T-helper 17 cell (primary cell): ENCODE data around the gene CYLC1. TPM values are rescaled to one million over a fixed set of nuclear protein-coding genes. Genes with fewer than 3 reads are reported as not detected.

Experiments used
- ATAC-seq: fragments of 150-1000 bp; cut with Tn5 transposase; 2 replicates; pipeline ENCODE4 v1.10.0; 2021; ENCODE audit warnings: mild to moderate bottlenecking, moderate library complexity
- DNase-seq, 3 donors: peaks; one replicate each; pipeline versions ENCODE4 v3.0.0 to v3.0.0-alpha.2; 2020 to 2021
- H3K9me3 ChIP-seq: one replicate; pipeline ENCODE4 v1.7.0; 2013; ENCODE audit warnings: low read length, mild to moderate bottlenecking; ENCODE audit not compliant: control insufficient read depth, poor library complexity, severe bottlenecking
- H3K27ac Mint-ChIP-seq: one replicate; pipeline ENCODE4 v1.8.0; 2022; ENCODE audit warnings: mild to moderate bottlenecking, moderate library complexity, mixed read lengths
- H3K27me3 Mint-ChIP-seq: one replicate; pipeline ENCODE4 v1.8.0; 2022; ENCODE audit warnings: mixed read lengths
- H3K36me3 Mint-ChIP-seq: one replicate; pipeline ENCODE4 v1.8.0; 2022; ENCODE audit warnings: low read depth, mixed read lengths
- H3K4me1 Mint-ChIP-seq: one replicate; pipeline ENCODE4 v1.8.0; 2022; ENCODE audit warnings: mild to moderate bottlenecking, mixed read lengths
- H3K4me3 Mint-ChIP-seq: one replicate; pipeline ENCODE4 v1.8.0; 2022; ENCODE audit warnings: mild to moderate bottlenecking, moderate library complexity, mixed read lengths
- total RNA-seq, 4 donors: library from RNA in 2 of 4; stranded (reverse) in 2 of 4; gene quantifications; one replicate each; pipeline ENCODE4 v1.2.3 and lab custom pipeline; 2022 to 2026

Gene CYLC1, protein sequence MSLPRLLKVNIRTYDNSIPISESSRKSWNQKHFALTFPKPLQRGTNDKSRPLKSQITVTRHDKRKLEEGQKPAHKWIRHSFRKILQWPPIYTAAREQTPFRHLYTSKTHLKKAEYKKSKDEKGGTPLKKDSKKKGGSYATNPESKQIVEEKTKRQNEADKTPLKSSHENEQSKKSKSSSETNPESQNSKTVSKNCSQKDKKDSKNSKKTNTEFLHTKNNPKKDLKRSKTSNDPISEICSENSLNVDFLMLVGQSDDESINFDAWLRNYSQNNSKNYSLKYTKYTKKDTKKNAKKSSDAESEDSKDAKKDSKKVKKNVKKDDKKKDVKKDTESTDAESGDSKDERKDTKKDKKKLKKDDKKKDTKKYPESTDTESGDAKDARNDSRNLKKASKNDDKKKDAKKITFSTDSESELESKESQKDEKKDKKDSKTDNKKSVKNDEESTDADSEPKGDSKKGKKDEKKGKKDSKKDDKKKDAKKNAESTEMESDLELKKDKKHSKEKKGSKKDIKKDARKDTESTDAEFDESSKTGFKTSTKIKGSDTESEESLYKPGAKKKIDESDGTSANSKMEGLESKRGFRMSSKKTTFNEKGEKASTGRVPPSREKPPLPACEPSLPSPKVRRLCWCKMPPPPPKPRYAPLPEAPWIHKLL
- total RNA-seq, result not detected
- 0 reads per million in 2 donors for total RNA-seq (lab: John Stamatoyannopoulos, UW)

DNA sequence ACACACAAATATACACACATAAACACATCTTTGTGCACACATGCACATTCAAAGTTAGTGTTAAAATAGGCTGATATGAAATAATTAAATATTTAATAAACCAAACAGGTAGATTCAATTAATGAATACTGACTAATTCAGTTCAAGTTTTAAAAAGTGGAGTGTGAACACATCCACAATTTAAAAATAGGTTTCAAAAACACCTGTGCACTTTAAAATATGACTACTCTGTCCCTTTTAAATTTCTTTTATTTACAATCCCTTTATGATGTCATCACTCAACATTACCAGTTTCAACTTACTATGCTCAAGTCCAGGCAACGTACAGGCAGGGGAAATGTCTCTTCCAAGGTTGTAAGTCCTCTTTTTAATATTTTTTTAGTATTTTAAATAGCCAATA lies at the start of gene CYLC1:
CYLC1 (plus strand) TSS at position 301 of the 400 bp plus-strand sequence; CDS start at position 338, 37 bp downstream.
- DNase-seq, result no peak
- no peaks in the 10 kb centered on the region for H3K4me1 Mint-ChIP-seq

DNA sequence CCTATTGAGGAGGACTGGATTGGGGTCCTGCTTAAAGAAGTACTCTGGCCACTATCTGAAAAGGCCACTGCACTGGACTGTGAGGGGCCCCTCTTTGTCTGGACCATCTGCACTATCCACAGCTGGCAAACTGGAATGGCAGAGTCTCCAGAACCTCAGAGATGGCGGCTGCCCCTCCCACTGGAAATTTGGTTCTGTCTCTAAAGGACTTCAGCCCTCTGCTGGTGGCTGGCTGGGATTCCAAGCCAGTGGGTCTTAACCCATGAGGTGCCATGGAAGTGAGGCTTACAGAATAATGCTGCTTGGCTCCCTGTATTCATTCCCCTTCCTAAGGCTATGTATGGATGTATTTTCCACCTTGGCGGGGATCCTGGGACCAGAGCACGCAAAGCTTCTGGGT lies 41.6 kb upstream of the CYLC1 start:
- ATAC-seq (no peak), DNase-seq (no peak)
- no peaks in the 10 kb centered on the region for H3K4me1 Mint-ChIP-seq
- H3K36me3 Mint-ChIP-seq, result no peaks in the 10 kb centered on the region
- H3K27me3 Mint-ChIP-seq, result no peaks in the 10 kb centered on the region
- H3K4me3 Mint-ChIP-seq, result no peak overlapping the region
- H3K27ac Mint-ChIP-seq, result no peak overlapping the region
- H3K9me3 ChIP-seq, result no peaks in the 10 kb centered on the region

More for the DNA sequence above, at the start of gene CYLC1:
- Mint-ChIP-seq H3K4me3 (no peak within 1 kb of the TSS), H3K27ac (no peak within 1 kb of the TSS), H3K27me3 (no peaks in the 10 kb centered on the region), H3K36me3 (no peaks in the 10 kb centered on the region)
- H3K9me3 ChIP-seq, result no peaks in the 10 kb centered on the region
- ATAC-seq, result no peak

DNA sequence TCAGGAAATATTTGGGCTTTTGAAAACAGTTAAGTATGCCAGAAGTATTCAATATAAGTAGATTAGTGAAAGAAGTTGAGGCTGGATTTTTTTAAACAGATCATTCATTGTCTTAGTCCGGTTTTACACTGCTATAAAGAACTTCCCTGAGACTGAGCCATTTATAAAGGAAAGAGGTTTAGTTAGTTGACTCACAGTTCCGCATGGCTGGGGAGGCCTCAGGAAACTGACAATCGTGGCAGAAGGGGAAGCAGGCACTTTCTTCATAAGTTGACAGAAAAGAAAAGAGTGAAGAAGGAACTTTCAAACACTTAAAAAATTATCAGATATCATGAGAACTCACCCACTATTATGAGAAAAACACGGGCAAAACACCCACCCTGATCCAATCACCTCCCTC lies 31.1 kb upstream of the CYLC1 start:
- Mint-ChIP-seq H3K4me3 (no peak overlapping the region), H3K36me3 (no peaks in the 10 kb centered on the region), H3K4me1 (no peaks in the 10 kb centered on the region), H3K27me3 (no peaks in the 10 kb centered on the region), H3K27ac (no peak overlapping the region)
- no peak for DNase-seq
- no peaks in the 10 kb centered on the region for H3K9me3 ChIP-seq
- ATAC-seq, result no peak

DNA sequence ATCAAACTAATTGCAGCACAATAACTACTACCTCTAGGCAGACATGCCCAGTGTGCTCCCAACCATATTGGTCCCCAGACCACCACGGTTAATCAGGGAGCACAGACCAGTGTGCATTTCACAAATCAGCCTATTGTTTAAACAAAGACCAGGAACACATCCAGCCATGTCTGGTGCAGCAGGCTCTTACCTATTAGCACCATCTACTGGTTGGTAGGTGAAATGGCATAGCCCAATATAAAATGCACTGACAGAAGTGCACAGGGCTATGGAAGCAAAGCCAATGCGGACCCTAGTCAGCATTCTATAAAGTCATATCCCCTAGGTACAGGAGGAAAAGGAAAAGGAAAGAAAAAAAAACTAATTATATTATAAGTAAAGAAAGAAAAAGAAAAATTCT lies 15.5 kb upstream of the CYLC1 start:
- no peak for DNase-seq
- no peak overlapping the region for H3K27ac Mint-ChIP-seq
- no peaks in the 10 kb centered on the region for H3K9me3 ChIP-seq
- H3K36me3 Mint-ChIP-seq, result no peaks in the 10 kb centered on the region
- ATAC-seq, result peak; percentile 39
- no peaks in the 10 kb centered on the region for H3K4me1 Mint-ChIP-seq
- no peak overlapping the region for H3K4me3 Mint-ChIP-seq
- H3K27me3 Mint-ChIP-seq, result no peaks in the 10 kb centered on the region

DNA sequence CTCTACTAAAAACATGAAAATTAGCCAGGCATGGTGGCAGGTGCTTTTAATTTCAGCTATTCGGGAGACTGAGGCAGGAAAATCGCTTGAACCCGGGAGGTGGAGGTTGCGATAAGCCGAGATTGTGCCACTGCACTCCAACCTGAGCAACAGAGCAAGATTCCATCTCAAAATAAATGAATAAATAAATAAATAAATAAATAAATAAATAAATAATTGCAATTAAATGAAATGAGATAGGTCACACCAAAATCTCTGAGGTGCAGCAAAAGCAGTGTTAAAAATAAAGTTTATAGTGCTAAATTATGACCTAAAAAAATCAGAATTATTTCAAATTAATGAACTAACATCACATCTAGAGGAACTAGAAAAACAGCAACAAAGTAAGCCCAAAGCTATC lies 13.6 kb upstream of the CYLC1 start:
- no peaks in the 10 kb centered on the region for H3K36me3 Mint-ChIP-seq
- no peaks in the 10 kb centered on the region for H3K4me1 Mint-ChIP-seq
- H3K9me3 ChIP-seq, result no peaks in the 10 kb centered on the region
- no peak overlapping the region for H3K27ac Mint-ChIP-seq
- no peak overlapping the region for H3K4me3 Mint-ChIP-seq
- DNase-seq (no peak), ATAC-seq (no peak)
- no peaks in the 10 kb centered on the region for H3K27me3 Mint-ChIP-seq

DNA sequence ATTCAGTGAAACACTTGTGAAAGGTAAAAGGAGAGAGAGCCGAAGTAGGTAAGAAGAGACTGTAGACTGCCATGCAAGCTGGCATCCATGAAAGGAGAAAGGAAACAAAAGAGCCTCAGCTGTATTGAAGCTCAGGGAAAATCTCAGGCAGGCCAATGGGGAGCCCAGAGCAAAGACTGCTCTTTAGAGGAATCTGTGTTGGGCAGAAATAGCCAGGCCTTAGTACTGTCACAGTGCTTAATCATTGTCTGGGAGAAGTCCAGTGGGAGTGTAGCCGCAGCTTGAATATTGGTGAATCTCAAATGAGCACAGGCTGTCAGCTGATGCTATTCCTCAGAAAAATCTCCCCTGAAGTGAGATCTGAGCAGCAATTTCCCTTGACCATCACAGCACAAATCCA lies 27.6 kb downstream of the CYLC1 start:
- Mint-ChIP-seq H3K4me1 (no peaks in the 10 kb centered on the region), H3K4me3 (no peak overlapping the region), H3K36me3 (no peaks in the 10 kb centered on the region), H3K27me3 (no peaks in the 10 kb centered on the region), H3K27ac (no peak overlapping the region)
- DNase-seq (no peak), ATAC-seq (no peak)
- no peaks in the 10 kb centered on the region for H3K9me3 ChIP-seq

DNA sequence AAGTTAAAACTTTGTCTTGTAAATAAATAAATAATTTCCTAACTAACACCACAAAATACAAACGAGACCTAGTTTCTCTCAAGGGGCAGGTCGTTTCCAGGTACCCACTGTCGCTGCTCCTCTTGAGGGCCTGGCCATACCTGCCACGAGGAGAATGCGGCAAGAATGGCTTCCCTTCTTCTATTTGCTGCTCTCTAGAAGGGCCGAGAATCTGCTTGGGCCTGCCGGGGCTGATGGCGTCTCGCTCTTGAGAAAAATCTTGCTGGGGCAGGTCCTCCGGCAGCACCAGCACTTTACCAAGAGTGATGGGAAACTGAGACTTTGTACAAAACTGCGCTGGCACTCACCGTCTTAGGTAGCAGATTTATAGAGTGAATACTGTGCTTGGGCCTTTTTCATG lies 31.5 kb downstream of the CYLC1 start:
- no peak for ATAC-seq
- H3K9me3 ChIP-seq, result no peaks in the 10 kb centered on the region
- Mint-ChIP-seq H3K36me3 (no peaks in the 10 kb centered on the region), H3K27ac (no peak overlapping the region), H3K4me1 (no peaks in the 10 kb centered on the region), H3K27me3 (no peaks in the 10 kb centered on the region), H3K4me3 (no peak overlapping the region)
- no peak for DNase-seq

DNA sequence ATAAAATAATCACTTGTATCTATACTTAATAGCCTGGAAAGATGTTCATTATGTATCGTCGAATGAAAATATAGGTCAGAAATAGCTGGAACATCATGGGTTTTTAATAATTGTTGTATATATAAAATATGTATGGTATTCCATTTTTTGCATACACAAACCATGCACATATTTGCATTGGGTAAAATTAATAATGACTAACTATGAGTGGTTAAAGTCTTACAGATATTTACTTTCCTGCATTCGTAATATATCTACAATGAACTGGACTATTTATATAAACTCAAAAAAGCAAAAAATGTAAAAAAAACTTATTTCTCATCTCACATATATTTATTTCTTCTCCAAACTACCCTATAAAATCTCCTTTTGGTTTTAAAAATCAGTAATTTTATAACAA lies 46.0 kb downstream of the CYLC1 start:
- Mint-ChIP-seq H3K4me3 (no peak overlapping the region), H3K4me1 (no peaks in the 10 kb centered on the region), H3K27me3 (no peaks in the 10 kb centered on the region), H3K36me3 (no peaks in the 10 kb centered on the region), H3K27ac (no peak overlapping the region)
- no peaks in the 10 kb centered on the region for H3K9me3 ChIP-seq
- no peak for ATAC-seq
- DNase-seq, result no peak

DNA sequence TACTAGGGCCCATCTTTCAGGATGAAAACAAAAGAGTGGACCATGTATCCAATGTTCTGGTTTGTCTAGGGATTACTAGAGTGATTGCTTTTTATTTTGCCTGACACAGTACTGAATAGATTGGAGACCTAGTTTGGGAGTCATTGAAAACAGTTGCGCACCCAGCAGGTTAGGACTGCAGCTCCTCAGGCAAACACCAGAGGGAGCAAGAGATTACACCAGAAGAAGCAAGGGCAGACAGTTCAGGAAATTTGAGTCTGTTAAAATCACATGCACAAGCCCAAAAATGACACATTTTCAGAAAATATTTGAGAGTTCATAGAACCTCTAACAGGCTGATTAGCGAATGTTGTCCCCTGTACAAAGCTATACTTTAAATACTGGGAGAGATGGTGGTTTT lies 55.6 kb downstream of the CYLC1 start:
- Mint-ChIP-seq H3K27ac (no peak overlapping the region), H3K27me3 (no peaks in the 10 kb centered on the region), H3K4me1 (no peaks in the 10 kb centered on the region), H3K4me3 (no peak overlapping the region), H3K36me3 (no peaks in the 10 kb centered on the region)
- no peaks in the 10 kb centered on the region for H3K9me3 ChIP-seq
- DNase-seq (no peak), ATAC-seq (no peak)

DNA sequence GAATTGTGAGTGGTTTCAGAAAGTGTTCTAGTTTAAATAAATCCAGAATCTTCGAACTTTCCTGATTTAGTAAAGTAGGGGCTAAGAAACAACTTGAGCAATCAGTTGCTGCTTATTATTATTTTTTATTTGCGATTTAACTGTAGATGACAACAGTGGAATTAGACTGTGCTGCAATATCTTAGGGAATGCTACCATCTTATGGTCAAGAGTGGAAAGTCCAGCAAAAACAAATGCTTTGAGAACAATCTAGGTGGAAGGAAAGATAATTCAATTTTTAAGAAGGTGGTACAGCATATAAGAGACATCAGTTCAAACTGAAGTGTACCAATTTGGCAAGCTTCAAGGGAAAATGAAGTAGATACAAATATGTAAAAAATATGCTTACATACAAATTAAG lies 73.3 kb downstream of the CYLC1 start:
- Mint-ChIP-seq H3K36me3 (no peaks in the 10 kb centered on the region), H3K27ac (no peak overlapping the region), H3K4me1 (no peaks in the 10 kb centered on the region), H3K27me3 (no peaks in the 10 kb centered on the region), H3K4me3 (no peak overlapping the region)
- ATAC-seq (no peak), DNase-seq (no peak)
- H3K9me3 ChIP-seq, result no peaks in the 10 kb centered on the region
